ENCODE measurements around the gene TBC1D13.

GRCh38 chr9:128822407-128823042 lies 35.5 kb downstream of the TBC1D13 start:
- TF ChIP-seq EP300 (IDR thresholded peaks at IDR 0.05), result no peak
- no peak for TF ChIP-seq CTCF (IDR thresholded peaks at IDR 0.05)

Data from upper lobe of left lung (tissue), 4 donors.